Astrocyte of the spinal cord (primary cell): Measurements from ENCODE around the gene REX1BD.

Source experiments
- DNase-seq: peaks from one replicate; pipeline ENCODE4 v3.0.0; 2011; ENCODE audit warnings: low read depth, low spot score
- H3K4me3 ChIP-seq: 2 replicates; pipeline ENCODE4 v1.5.1; 2011; ENCODE audit warnings: low read depth, mild to moderate bottlenecking, low read length, moderate library complexity
- CTCF ChIP-seq: IDR thresholded peaks from 2 replicates; pipeline ENCODE4 v1.5.1; 2012; ENCODE audit warnings: low read depth, mild to moderate bottlenecking, low read length, inconsistent platforms
- in situ Hi-C: cut with HindIII; loops from 2 replicates; pipeline ENCODE4 v1.10.0; 2017; ENCODE audit warnings: low sequenced_read_pairs

The REX1BD gene

GRCh38 chr19:18543814-18544475, 44.7 kb upstream of the REX1BD start:
- peak overlapping the region; percentile 34 for H3K4me3 ChIP-seq
- in situ Hi-C loops, result no loop called here
- DNase-seq, result peak; percentile 55
- TF ChIP-seq CTCF, result no peak

DNA sequence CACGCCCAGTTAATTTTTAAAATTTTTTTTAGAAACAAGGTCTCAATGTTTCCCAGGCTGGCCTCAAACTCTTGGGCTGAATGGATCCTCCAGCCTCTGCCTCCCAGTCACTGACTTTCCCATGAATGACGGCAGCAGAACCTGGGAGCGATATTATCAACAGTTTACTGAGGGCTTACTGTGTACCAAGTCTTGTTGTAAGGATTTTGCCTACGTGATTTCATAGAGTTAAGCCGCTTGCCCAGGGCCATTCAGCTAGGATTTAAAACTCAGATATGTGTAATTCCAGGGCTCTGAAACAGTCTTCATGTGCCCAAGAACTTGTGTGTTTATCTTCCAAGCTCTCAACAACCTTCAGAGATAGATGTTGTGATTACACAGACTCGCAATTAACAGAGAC, 37.0 kb upstream of the REX1BD start:
- in situ Hi-C loops, result no loop called here
- no peak for DNase-seq
- H3K4me3 ChIP-seq, result no peak overlapping the region
- no peak for TF ChIP-seq CTCF

DNA sequence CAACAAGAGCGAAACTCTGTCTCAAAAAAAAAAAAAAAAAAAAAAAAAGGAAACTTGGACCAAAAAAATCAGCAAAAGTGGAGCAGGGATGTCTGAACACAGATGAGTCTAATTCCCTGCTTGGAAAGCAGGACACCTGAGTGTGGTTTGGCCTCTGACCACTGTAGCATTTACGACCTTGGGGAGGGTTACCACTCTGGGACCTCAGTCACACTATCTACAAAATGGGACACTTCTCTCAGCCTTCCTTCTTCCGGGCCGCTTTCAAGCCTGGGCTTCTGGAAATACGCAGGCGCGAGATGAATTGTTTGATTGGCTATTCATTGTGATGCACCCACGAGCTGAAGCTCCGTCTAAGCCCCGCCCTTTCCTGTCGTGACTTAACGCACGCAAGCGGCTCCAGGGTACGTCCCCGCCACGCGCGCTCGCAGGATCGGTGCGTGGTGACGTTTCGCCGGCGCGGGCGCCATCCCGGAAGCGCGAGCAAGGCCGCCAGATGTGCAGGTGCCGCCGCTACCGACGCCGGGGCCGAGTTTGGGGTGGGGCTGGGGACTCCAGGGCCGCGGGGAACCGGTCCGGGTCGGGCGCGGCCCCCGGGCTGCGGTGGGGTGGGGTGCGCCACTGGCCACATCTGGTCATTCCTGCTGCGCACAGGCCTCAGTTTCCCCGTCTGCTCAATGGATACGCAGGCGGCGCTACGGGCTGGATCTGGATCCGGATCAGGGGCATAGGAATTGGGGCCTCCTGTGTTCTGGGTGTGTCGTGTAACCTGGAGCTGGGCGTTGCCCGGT, 31.0 kb upstream of the REX1BD start, which contains the start of gene KXD1:
Gene KXD1, plus strand, starts transcription at position 460 of the 791 bp plus-strand sequence. CDS start 4,187 bp downstream, outside the sequence.
- peak within 1 kb of the TSS; percentile 100 for H3K4me3 ChIP-seq
- no peak for TF ChIP-seq CTCF
- in situ Hi-C loops, result no loop called here
- peak; percentile 99 for DNase-seq

DNA sequence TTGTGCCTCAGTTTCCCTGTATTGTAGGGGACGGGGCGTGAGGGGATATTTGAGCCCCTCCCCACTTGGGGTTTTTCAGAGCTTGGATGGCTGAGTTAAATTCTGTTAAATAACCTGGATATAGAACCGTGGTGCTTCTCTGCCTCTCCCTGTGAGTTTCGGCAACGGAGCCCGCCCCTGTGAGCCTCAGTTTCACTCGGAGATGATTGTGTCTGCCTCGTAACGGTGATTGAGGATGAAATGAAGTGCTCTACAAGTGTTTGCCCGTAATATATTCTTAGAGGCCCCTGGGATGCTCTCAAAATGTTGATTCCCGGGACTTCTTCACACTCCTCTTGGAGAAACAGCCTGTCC, 30.4 kb upstream of the REX1BD start:
- peak; percentile 9 for DNase-seq
- no peak for TF ChIP-seq CTCF
- H3K4me3 ChIP-seq, result peak overlapping the region; percentile 100
- in situ Hi-C loops, result no loop called here

- H3K4me3 ChIP-seq, result peak overlapping the region; percentile 100
- DNase-seq, result no peak
- in situ Hi-C loops, result no loop called here
- no peak for TF ChIP-seq CTCF
Measured at GRCh38 chr19:18558604-18559003, 30.0 kb upstream of the REX1BD start.

DNA sequence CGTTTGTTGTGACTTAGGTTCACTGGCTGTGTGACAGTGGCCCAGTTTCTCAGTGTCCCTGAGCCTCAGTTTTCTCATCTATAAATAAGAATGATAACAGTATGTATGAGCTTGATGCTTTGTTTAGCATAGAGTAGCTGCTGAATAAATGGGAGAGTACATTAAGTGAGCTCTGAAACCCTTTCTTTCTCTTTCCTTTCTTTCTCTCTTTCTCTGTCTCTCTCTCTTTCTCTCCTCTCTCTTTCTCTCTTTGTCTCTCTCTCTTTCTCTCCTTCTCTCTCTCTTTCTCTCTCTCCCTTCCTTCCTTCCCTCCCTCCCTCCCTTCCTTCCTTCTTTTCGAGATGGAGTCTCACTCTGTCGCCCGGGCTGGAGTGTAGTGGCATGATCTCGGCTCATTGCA, 28.9 kb upstream of the REX1BD start:
- no peak overlapping the region for H3K4me3 ChIP-seq
- no peak for DNase-seq
- in situ Hi-C loops, result no loop called here
- TF ChIP-seq CTCF, result no peak
